Femur (tissue), 1 donor: ENCODE measurements around the gene UNC13B.
A peak's percentile ranks its signal among the peaks of the same experiment; 100 is the strongest.
"Not testable (repeated sequence)": the region's sequence is repeated elsewhere in the genome, so short reads cannot be mapped to it uniquely, and the experiment has no call there.

Source experiments
- DNase-seq: peaks from one replicate; pipeline ENCODE4 v3.0.0-alpha.2; 2017

The UNC13B gene

DNA sequence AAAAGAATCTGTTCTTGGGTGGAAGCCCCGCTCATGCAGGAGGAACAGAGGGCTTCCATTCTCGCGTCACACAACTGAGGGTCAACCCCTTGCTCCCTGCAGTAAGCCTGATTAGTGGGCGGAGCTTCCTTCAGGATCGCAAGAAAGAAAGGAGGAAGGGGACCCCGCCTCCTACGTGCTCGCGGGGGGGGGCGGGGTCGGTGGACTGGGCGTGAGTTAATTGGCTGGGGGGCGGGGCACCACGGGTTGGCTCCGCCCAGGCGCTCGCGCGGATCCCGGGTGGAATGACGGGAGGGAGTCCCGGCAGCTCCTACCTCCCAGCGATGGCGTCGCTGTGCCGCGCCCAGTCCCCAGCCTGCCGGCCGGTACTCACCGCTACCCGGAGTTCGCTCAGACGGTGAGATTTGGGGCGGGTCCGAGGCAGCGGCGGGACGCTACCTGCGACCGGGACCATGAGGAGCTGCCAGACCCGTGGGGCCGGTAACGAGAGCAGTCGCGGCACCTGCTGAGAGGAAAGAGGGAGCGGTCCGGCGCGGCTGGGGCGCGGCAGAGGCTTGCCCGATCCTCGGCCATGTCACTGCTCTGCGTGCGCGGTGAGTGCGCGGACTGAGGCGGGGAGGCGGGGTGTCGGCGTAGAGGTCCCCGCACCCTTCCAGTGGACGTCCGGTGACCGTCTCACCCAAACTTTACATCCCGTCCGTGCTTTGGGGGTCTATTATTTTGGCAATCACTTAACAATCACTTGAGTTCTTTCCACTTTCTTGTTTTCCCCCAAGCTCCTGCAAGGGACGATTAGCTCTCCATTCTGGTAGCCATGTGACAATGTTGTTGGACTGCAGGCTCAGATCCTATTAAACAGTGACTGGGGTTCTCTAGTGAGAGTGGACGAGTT lies at the start of gene UNC13B:
TSS of gene UNC13B (plus strand) at position 297 of the 892 bp plus-strand sequence. CDS start at position 572, 275 bp downstream.
- peak; percentile 94 for DNase-seq

- no peak for DNase-seq
These were observed 49.4 kb upstream of the UNC13B start for GRCh38 chr9:35112257-35113020.

GRCh38 chr9:35114113-35114839 lies 47.5 kb upstream of the UNC13B start:
- peak; percentile 93 for DNase-seq

- peak; percentile 79 for DNase-seq
These were observed 46.8 kb upstream of the UNC13B start for GRCh38 chr9:35114840-35115628.

DNA sequence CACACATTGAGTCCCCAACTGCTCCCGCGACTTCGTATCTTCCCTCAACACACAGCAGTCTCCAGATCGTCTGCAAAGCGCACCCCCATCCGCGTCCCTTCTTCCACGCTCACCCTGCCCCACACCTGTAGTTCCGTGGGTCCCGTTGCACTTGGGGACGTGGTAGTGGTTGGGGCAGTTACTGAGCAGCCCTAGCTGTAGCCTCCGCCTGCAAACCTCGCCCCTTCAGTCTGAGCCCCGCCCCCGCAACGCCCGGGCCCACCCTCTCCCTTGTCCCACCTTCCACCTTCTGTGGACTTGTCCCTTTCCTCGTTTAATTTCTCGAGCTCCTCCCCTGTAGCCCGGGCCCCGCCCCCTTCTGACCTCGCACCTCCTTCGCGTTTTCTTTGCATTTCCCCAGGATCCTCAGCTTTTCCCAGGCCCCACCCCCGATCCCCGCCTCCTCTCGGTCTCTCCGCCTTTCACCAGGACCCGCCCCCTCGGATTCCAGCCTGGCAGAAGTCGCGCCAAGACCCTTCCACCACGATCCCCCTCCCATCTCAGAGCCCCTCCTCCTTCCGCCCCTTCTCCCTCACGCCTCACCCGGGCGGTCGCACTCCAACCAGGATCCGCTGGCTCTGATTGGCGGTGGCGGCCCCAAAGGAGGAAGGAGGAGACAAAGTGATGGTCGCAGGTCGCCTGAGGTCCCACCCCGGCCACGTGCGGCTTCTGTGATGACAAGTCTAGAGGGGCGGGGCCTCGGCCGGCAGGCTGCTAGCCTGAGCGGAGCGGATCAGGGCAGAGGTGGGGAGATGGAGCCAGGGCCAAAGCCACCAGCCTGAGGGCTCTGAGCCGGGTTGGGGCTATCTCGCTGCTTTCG lies 45.9 kb upstream of the UNC13B start, which contains the start of gene ATOSB:
TSS of gene ATOSB (minus strand) at position 183 of the 859 bp plus-strand sequence. CDS start 7,588 bp downstream, outside the sequence.
- peak; percentile 99 for DNase-seq

GRCh38 chr9:35116539-35116897 lies 45.3 kb upstream of the UNC13B start:
- DNase-seq, result no peak

- DNase-seq, result peak; percentile 93
These were observed 44.8 kb upstream of the UNC13B start for GRCh38 chr9:35116898-35117551.

DNA sequence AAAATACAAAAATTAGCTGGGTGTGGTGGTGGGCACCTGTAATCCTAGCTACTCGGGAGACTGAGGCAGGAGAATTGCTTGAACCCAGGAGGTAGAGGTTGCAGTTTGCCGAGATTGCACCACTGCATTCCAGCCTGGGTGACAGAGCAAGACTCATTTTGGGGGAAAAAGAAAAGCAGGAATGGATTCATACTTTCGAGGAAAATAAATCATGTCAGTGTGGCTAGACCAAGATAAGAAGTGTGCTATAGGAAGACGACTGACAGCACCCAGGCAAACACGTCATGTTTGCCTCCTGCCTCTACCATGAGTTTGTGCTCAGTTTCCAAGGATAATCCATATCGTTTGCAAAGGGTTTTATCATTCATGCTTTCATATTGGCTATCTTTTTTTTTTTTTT lies 26.9 kb upstream of the UNC13B start:
- no peak for DNase-seq

GRCh38 chr9:35135988-35136387 lies 25.8 kb upstream of the UNC13B start:
- no peak for DNase-seq

DNA sequence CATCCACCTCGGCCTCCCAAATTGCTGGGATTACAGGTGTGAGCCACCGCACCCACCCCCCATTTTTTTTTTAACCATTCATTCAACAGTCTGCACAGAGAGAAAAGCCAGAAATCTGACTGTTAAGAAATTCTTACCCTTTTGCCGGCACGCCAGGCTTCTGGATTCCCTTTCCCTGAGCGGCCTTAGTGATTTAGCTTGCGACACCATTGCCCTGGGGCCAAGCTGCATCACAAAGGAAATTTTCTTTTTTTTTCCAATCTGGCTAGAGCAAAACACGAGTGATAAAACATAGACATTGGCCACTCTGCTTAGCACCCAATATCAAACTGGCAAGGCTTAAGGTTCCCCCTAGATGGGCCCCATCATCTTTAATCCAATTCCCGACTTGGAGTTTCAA lies 24.9 kb upstream of the UNC13B start:
- DNase-seq, result no peak

- no peak for DNase-seq
These were observed 21.7 kb upstream of the UNC13B start for GRCh38 chr9:35140093-35140492.

DNA sequence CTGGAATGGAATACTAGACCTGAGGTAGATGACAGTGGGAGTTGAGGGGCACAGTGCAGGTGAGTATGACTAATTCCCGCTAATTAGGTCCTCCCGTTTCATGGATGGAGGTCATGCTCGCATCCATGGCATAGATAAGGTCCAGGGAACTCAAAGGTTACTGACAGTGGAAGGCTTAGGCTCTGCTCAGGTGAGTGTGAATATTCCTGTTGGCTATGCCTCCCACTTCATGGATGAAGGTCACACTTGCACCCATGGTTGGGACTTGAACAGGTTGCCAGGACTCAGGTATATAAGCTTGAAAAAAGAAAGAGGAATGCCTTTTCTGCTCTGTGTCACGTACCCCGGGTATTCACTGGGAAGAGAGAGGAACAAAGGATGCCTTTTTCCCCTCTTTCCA lies 19.8 kb upstream of the UNC13B start:
- DNase-seq, result no peak

GRCh38 chr9:35147941-35148563 lies 13.8 kb upstream of the UNC13B start:
- not testable (repeated sequence) for DNase-seq

DNA sequence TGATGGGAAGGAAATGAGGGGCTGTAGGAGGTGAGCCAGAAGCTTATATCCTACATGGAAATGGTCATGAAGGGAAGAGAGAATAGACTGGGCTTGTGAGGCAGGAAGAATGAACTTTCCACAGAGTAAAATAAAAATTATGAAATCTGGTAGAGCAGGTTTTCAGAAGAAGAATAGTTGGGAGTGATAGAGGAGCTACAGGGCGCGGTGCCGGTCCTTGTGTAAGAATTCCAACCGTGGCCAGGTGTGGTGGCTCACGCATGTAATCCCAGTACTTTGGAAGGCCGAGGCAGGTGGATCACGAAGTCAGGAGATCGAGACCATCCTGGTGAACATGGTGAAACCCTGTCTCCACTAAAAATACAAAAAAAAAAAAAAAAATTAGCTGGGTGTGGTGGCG lies 8.9 kb upstream of the UNC13B start:
- DNase-seq, result no peak

DNA sequence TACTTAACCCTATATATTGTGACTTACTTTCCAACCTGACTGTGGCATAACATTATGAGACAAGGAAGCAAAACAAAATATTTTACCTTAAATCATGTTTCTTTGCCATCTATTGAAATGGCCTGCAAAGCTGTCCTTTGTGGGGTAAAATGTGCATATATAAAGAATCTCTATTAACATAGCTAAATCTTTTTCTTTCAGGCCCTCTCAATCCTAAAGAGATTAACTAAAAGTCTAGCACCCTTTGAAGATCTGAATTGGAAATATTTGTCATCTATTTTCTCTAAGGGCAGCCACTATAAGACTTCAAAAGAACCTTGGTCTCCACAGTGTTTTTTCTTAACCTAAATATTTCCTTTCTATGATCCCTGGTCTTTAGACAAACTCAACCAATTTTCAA lies 5.0 kb upstream of the UNC13B start:
- DNase-seq, result no peak

- DNase-seq, result not testable (repeated sequence)
These were observed 4.0 kb upstream of the UNC13B start for GRCh38 chr9:35157836-35158235.

DNA sequence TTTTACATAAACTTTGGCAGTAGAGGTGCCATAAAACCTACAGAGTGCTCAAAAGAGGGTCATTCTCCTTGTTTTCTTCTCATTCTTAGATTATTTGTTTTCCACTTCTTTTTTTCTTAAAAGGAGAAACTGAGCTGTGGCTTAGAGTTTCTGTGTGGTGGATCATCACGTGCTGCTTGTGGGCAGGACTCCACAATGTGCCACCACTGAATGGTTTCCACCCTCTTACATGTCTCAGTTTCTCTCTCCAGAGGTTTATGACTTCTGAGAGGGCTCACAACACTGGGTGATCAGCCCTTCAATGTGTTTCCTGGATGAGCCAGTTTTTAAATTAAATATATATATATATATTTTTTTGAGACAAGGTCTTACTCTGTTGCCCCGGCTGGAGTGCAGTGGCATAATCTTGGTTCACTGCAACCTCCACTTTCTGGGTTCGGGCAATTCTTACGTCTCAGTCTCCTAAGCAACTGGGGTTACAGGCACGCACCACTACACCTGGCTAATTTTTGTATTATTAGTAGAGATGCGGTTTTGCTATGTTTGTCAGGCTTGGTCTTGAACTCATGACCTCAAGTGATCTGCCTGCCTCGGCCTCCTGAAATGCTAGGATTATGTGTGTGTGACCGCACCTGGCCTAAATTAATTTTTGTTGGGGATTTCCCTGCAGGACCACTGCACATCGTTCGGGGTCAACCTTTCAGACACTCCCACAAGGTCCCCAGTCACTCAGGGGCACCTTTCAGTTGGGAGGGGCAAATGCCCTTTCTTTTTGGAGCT lies 3.1 kb upstream of the UNC13B start:
- DNase-seq, result no peak

DNA sequence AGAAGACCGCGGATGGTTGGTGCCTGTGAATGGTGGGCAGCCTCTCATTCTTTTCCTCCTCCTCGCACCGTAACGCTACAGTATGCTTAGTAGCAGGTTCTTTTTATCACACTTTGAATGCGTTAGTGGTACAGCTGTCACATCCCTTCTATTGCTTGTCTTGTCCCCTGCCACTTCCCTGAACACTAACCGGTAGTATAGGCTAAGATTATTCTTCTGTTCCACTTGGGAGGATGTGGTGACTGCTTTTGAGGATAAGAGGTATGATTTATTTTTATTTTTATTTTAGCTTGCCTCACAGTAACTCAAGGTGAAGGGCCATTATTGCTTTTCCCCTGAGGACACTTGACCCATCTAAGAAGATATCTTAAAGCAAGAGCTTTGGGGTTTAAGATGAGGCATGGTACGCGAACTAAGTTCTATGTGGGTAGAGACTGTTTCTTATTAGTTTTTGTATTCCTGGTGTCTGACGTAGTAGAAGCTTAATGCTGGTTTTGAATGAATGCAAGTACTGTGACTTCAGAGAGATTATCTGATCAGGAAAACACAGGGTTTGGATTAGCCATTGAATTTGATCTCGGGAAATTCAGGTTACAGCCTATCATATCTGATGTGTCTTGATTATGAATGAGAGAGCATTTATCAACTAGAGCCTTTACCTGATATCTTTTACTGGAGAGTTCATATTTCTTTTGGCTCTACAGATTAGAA lies 951 bp downstream of the UNC13B start:
- DNase-seq, result no peak

DNA sequence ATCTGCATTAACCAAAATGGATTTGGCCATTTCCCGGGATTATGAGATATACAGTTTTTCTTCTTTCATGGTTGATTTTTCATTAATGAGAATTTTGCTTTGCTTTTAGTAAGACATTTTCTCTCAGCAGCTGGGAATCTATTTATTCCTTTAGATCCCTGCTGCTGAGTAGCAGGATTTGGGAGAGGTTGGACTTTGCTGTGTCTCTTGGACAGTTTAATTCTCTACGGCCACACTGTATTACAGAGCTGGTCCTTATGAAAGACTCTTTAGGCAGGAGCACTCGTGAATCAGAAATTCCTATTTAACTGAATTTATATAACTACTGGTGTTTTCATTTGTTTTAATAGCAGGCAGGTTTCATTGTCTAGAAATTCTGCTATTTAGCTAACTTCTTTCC lies 1.6 kb downstream of the UNC13B start:
- DNase-seq, result no peak
